ENCODE results near the gene FREY1. TPM values are rescaled to one million over a fixed set of nuclear protein-coding genes. Genes with fewer than 3 reads are reported as not detected.

FREY1 gene
- total and polyA plus RNA-seq, 9 of the 15 experiments (the other 6 are each of a cell fraction or from before 2014, with no cell fraction given): 0.25 to 1.5 (median 1.1) TPM; not detected in 5

GRCh38 chr11:45917623-45918330 lies 10.7 kb upstream of the FREY1 start, which contains the start of gene PEX16 (continued):
- no peak for TF ChIP-seq CHAMP1 (IDR thresholded peaks at IDR 0.05)
- no peak for TF ChIP-seq HINFP (tag; conservative IDR thresholded peaks at IDR 0.05; ENCODE audit: low read depth)
- TF ChIP-seq C11orf30 (IDR thresholded peaks at IDR 0.05; ENCODE audit: low read depth): peak; percentile 86
- no peak for TF ChIP-seq SMARCA5 (IDR thresholded peaks at IDR 0.05)
- no peak for TF ChIP-seq ZNF239 (CRISPR knock-in tag; IDR thresholded peaks at IDR 0.05)
- TF ChIP-seq ZNF143 (CRISPR knock-in tag; IDR thresholded peaks at IDR 0.05): no peak
- no peak for TF ChIP-seq TRIM28 (IDR thresholded peaks at IDR 0.05)
- peak; percentile 83 for TF ChIP-seq SP1 (CRISPR knock-in tag; IDR thresholded peaks at IDR 0.05)
- no peak for TF ChIP-seq KHSRP (IDR thresholded peaks at IDR 0.05)
- no peak for TF ChIP-seq ZNF121 (CRISPR knock-in tag; conservative IDR thresholded peaks at IDR 0.05)
- TF ChIP-seq XRCC3 (IDR thresholded peaks at IDR 0.05): no peak
- TF ChIP-seq ZNF184 (CRISPR knock-in tag; IDR thresholded peaks at IDR 0.05): no peak
- no peak for TF ChIP-seq TCF7L2 (IDR thresholded peaks at IDR 0.05; ENCODE audit: low read depth, low read length)
- TF ChIP-seq ZNF324 (CRISPR knock-in tag; IDR thresholded peaks at IDR 0.05): no peak
- TF ChIP-seq BMI1 (IDR thresholded peaks at IDR 0.05; ENCODE audit: low read length): peak; percentile 41; the same call in 1 of the 2 replicates
- no peak for TF ChIP-seq DLX4 (CRISPR knock-in tag; IDR thresholded peaks at IDR 0.05)
- TF ChIP-seq SP2 (IDR thresholded peaks at IDR 0.05; ENCODE audit: extremely low read depth, low read depth, low read length, poor library complexity, severe bottlenecking): peak; percentile 44
- TF ChIP-seq NCOA1 (IDR thresholded peaks at IDR 0.05; ENCODE audit: low read depth): no peak; the same call in 1 of the 2 replicates
- no peak for TF ChIP-seq NFATC3 (IDR thresholded peaks at IDR 0.05)
- TF ChIP-seq CREB5 (CRISPR knock-in tag; IDR thresholded peaks at IDR 0.05): no peak
- TF ChIP-seq KDM4B (IDR thresholded peaks at IDR 0.05; ENCODE audit: borderline replicate concordance in 2 of 2, low read depth in 1 of 2): peak in 1 of 2 experiments; percentile 93; a peak in 2 of 4 replicates
- no peak for TF ChIP-seq TGIF2 (CRISPR knock-in tag; IDR thresholded peaks at IDR 0.05)
- peak in 1 of 2 experiments; percentile 98; a peak in 2 of 4 replicates for TF ChIP-seq ZNF639 (CRISPR knock-in tag; conservative IDR thresholded peaks at IDR 0.05 in 1 of 2, IDR thresholded peaks at IDR 0.05 in 1 of 2)

Data from K562 (cell line).